Astrocyte of the cerebellum (primary cell): Measurements from ENCODE around the gene SCRT2.

Source experiments
- DNase-seq: peaks from one replicate; pipeline ENCODE4 v3.0.0-alpha.2; 2011; ENCODE audit warnings: low read depth
- H3K4me3 ChIP-seq: 2 replicates; pipeline ENCODE4 v1.5.1; 2011; ENCODE audit warnings: mild to moderate bottlenecking, low read depth, low read length, moderate library complexity
- in situ Hi-C: cut with HindIII; loops from 2 replicates; pipeline ENCODE4 v1.10.0; 2017; ENCODE audit warnings: low sequenced_read_pairs
- TF ChIP-seq, protein P1 (sequence below): IDR thresholded peaks from 2 replicates; pipeline ENCODE4 v1.5.1; 2012; ENCODE audit warnings: low read length, low read depth, moderate library complexity, mild to moderate bottlenecking; ENCODE audit errors: missing control alignments

SCRT2 gene

GRCh38 chr20:651713-652614, 23.6 kb downstream of the SCRT2 start:
- no peak for DNase-seq
- peak overlapping the region; percentile 78 for H3K4me3 ChIP-seq
- TF ChIP-seq, protein P1, sequence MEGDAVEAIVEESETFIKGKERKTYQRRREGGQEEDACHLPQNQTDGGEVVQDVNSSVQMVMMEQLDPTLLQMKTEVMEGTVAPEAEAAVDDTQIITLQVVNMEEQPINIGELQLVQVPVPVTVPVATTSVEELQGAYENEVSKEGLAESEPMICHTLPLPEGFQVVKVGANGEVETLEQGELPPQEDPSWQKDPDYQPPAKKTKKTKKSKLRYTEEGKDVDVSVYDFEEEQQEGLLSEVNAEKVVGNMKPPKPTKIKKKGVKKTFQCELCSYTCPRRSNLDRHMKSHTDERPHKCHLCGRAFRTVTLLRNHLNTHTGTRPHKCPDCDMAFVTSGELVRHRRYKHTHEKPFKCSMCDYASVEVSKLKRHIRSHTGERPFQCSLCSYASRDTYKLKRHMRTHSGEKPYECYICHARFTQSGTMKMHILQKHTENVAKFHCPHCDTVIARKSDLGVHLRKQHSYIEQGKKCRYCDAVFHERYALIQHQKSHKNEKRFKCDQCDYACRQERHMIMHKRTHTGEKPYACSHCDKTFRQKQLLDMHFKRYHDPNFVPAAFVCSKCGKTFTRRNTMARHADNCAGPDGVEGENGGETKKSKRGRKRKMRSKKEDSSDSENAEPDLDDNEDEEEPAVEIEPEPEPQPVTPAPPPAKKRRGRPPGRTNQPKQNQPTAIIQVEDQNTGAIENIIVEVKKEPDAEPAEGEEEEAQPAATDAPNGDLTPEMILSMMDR, result no peak
- in situ Hi-C loops, result no loop called here

DNA sequence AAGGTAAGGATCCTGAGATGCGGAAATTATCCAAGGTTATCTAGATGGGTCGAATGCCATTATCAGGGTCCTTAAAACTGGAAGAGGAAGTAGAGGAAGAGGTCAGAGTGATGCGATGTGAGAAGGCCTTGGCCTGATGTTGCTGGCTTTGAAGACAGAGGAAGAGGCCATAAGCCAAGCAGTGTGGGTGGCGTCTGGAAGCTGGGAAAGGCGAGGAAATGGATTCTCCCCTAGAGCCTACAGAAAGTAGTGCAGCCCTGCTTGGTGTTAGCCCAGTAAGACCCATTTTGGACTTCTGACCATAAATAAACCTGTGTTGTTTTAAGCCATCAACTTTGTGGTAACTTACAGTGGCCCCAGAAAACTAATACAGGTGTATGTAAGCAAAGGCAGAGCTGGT, 24.6 kb downstream of the SCRT2 start:
- TF ChIP-seq, protein P1, result peak; percentile 6
- in situ Hi-C loops, result no loop called here
- no peak overlapping the region for H3K4me3 ChIP-seq
- DNase-seq, result no peak

- H3K4me3 ChIP-seq, result no peak overlapping the region
- in situ Hi-C loops, result no loop called here
- DNase-seq, result no peak
- TF ChIP-seq, protein P1, result no peak
Measured at GRCh38 chr20:650281-650680, 25.3 kb downstream of the SCRT2 start.

DNA sequence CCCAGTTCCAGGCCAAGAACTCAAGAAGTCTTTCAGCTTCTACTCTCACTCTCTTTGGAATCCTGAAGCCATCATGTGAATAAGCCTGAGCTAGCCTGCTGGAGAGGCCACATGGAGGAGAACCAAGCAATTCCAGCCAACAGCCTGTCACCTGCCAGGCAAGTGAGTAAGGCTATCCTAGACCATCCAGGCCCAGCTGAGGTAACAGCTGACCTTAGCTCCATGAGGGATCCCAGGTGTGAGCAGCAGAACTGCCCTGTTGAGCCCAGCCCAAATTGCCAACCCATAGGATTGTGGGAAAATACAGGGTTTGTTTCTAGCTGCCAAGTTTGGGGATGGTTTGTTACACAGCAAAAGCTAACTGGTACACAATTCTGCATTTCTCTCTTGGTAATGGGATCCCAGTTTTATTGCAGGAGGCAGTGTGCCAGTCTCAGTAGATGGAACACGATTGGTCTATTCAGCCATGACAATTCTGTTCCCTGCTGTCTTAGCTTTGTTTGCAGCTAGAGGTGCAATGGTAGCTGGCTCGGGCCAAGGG, 28.1 kb downstream of the SCRT2 start:
- in situ Hi-C loops, result no loop called here
- TF ChIP-seq, protein P1, result no peak

DNA sequence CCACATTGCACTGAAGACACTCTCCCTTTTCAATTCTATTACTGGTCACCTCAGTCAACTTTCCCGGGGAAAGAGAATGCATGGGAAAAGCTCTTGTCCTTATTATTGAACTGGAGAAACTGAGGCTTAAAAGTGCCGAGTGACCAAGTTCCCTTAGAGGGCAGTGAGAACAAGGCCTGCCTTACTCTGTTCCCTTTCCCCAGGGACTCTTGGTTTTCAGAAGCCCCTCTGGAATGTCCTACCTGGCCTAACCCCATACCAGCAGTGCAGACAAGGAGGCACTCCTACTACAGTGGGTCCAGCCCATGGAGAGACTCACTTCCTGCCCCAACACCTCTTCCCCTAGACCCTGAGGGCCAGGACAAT, 28.8 kb downstream of the SCRT2 start:
- DNase-seq, result no peak
- in situ Hi-C loops, result no loop called here
- H3K4me3 ChIP-seq, result no peak overlapping the region
- TF ChIP-seq, protein P1, result no peak

More for the DNA sequence above, 28.1 kb downstream of the SCRT2 start:
- no peak for DNase-seq
- no peak overlapping the region for H3K4me3 ChIP-seq

- TF ChIP-seq, protein P1, result no peak
- no peak for DNase-seq
- in situ Hi-C loops, result no loop called here
- H3K4me3 ChIP-seq, result no peak overlapping the region
Measured at GRCh38 chr20:646107-646867, 29.3 kb downstream of the SCRT2 start.
